Psoas muscle (tissue), 8 donors: Measurements from ENCODE around the gene TRIM44. TPM values are rescaled to one million over a fixed set of nuclear protein-coding genes. Genes with fewer than 3 reads are reported as not detected.
A peak's percentile ranks its signal among the peaks of the same experiment; 100 is the strongest.

Experiments
- ATAC-seq, 4 donors: fragments of 200-7000 bp; cut with Tn5 transposase; one replicate each; pipeline ENCODE4 v1.9.1; 2020; ENCODE audit warnings: moderate library complexity in 3 of 4, mild to moderate bottlenecking in 2 of 4
- DNase-seq, 2 donors: peaks; one replicate each; pipeline ENCODE4 v3.0.0-alpha.2; 2020
- H3K27ac ChIP-seq: fragments of 200-600 bp; one replicate; pipeline ENCODE4 v1.8.0; 2022
- H3K27me3 ChIP-seq, 3 donors: fragments of 200-600 bp in 1 of 3; one replicate each; pipeline versions ENCODE4 v1.6.1 to v1.8.0; 2013 to 2022; ENCODE audit warnings: low read length in 2 of 3, mild to moderate bottlenecking in 2 of 3, moderate library complexity in 1 of 3; ENCODE audit not compliant: insufficient read depth in 3 of 3
- H3K36me3 ChIP-seq, 2 donors: fragments of 200-600 bp in 1 of 2; one replicate each; pipeline versions ENCODE4 v1.6.1 to v1.8.0; 2013 to 2022; ENCODE audit warnings: low read depth in 1 of 2, mild to moderate bottlenecking in 1 of 2, moderate library complexity in 1 of 2; ENCODE audit not compliant: insufficient read depth in 1 of 2
- H3K4me1 ChIP-seq: fragments of 200-600 bp; one replicate; pipeline ENCODE4 v1.8.0; 2022
- H3K4me3 ChIP-seq: fragments of 200-600 bp; one replicate; pipeline ENCODE4 v1.8.0; 2022; ENCODE audit warnings: mild to moderate bottlenecking
- H3K9me3 ChIP-seq: fragments of 200-600 bp; one replicate; pipeline ENCODE4 v1.8.0; 2022
- WGBS, 3 donors: extraction: QIAGEN DNeasy Blood & Tissue Kit; methylation state at CpG; one replicate each; pipeline versions ENCODE4 v1.1.6 to v1.1.7; 2013; 5-methylcytosine and 5-hydroxymethylcytosine counted together
- intact Hi-C, 2 donors: fragments of 100-400 bp; cut with DNase I; formaldehyde crosslinking; loops; one replicate each; pipeline versions ENCODE4 v1.11.0 to v1.14.2; 2022
- polyA plus RNA-seq, 3 donors: library from polyadenylated mRNA; stranded (reverse); fragments of 200-250 nt; gene quantifications; one replicate each; pipeline ENCODE4 v1.2.3, GENCODE V29; 2013
- total RNA-seq, 4 donors: library from RNA; stranded (reverse); fragmentation: NEBNext Ultra II Directional in 2 of 4; extraction: Animal tissue kit (Norgen Biotek cat#: 25700) in 2 of 4; gene quantifications; one replicate each; pipeline versions ENCODE4 v1.2.1 to v1.2.4, GENCODE V29; 2021 to 2023
- TF ChIP-seq, protein P1 (sequence below): fragments of 200-600 bp; IDR thresholded peaks from one replicate; pipeline ENCODE4 v1.8.0; 2022; ENCODE audit warnings: antibody characterized with exemption
- donor health status: healthy with polysubstance abuse.
- donor health status: DM: no; HTN: no; CAD: no; lungs with moderate emphysema.
- donor health status: Bipolar disorder and iron deficiency.
- donor health status: healthy.
- donor health status: DM: yes; HTN: yes; CAD: no.
- donor health status: DM: no; HTN: no; CAD: no.
- donor health status: DM: no; HTN: no; CAD: no.
- donor health status: DM: yes; HTN: yes; CAD: no.

The TRIM44 gene
- total and polyA plus RNA-seq, 7 donors: 6.8 to 46.8 (median 34.0) TPM

DNA sequence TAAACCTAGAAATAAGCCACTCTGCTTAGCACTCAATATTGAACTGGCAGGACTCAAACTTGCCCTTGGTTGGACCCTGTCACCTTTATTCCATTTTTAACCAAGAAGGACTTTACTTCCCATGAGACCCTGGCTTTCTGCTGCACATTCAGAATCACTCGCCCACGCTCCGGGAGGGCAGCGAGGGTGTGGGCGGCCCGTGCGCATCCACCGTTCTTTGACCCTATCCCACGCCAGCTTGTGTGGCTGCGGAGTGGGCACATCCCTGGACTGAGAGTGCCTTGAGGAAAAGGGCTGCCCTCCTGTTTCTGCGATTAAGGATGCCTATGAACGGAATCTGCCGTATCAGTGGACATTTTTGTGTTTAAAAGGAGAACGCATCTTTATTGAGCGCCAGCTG, 39.6 kb downstream of the TRIM44 start:
- DNase-seq (peak in 1 of 2 donors; percentile 32), ATAC-seq (no peak)
- Histone ChIP-seq H3K4me1 (no peaks in the 10 kb centered on the region), H3K27me3 (no peaks in the 10 kb centered on the region), H3K9me3 (no peaks in the 10 kb centered on the region), H3K27ac (no peak overlapping the region), H3K4me3 (no peak overlapping the region), H3K36me3 (no peaks in the 10 kb centered on the region)
- 99 to 100% (median 99%) methylated on average over 15 of the region's 15 CpGs for WGBS, 3 donors
- TF ChIP-seq, protein P1, sequence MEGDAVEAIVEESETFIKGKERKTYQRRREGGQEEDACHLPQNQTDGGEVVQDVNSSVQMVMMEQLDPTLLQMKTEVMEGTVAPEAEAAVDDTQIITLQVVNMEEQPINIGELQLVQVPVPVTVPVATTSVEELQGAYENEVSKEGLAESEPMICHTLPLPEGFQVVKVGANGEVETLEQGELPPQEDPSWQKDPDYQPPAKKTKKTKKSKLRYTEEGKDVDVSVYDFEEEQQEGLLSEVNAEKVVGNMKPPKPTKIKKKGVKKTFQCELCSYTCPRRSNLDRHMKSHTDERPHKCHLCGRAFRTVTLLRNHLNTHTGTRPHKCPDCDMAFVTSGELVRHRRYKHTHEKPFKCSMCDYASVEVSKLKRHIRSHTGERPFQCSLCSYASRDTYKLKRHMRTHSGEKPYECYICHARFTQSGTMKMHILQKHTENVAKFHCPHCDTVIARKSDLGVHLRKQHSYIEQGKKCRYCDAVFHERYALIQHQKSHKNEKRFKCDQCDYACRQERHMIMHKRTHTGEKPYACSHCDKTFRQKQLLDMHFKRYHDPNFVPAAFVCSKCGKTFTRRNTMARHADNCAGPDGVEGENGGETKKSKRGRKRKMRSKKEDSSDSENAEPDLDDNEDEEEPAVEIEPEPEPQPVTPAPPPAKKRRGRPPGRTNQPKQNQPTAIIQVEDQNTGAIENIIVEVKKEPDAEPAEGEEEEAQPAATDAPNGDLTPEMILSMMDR: no peak
- intact Hi-C loops: no loop called here

DNA sequence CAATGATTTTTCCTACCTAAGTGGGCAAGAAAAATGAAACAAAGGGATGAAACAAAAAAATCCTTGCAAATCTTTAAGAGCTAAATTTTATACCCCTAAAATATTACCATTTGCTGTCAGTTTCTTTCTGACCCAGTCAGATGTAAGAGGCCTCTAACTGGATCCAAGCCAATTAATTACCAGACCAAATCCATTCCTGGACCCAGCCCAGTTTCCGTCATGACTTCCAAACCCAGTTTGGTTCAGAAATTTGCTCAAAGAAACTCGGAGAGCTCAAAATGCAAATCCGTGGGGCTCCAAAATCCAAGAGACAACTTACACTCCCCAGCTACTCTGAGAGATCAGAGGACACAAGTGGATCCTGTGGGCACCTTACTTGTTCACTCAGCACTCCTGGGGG, 46.8 kb downstream of the TRIM44 start:
- ATAC-seq (no peak), DNase-seq (no peak)
- Histone ChIP-seq H3K36me3 (no peaks in the 10 kb centered on the region), H3K27me3 (no peaks in the 10 kb centered on the region), H3K4me1 (no peaks in the 10 kb centered on the region), H3K9me3 (no peaks in the 10 kb centered on the region), H3K4me3 (no peak overlapping the region), H3K27ac (no peak overlapping the region)
- 41 to 59% (median 51%) methylated on average over 3 of the region's 3 CpGs for whole genome bisulfite sequencing, 3 donors
- TF ChIP-seq, protein P1: no peak
- intact Hi-C loops: no loop called here

DNA sequence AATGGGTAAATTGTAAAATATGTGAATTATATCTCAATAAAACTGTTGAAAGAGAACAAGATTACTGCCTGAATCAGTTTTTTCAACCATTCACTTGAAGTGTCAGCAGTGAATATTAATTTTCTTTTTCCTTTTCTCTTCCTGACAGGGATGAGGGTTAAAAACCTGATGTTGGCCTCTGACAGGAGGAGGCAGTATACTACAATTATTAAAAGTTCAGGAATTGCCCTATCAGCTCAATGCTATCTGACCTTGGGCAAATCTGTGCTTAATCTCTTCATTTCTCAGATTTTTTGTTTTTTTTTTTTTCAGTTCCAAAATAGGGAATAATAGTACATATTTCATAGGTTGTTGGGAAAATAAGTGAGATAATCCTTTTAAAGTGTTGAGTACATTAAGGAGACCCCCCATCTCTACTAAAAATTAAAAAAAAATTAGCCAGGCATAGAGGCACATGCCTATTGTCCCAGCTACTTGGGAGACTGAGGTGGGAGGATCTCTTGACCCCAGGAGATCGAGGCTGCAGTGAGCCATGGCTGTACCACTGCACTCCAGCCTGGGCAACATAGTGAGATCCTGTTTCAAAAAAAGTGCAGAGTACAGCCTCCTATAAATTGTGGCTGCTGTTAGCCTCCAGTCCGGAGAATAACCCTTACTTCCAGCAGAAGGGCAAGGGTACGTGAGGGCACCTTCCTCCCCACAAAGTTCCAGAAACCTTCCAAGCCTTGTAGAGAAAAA, 48.8 kb downstream of the TRIM44 start:
- H3K4me3 ChIP-seq: no peak overlapping the region
- 81 to 93% (median 85%) methylated on average over 3 of the region's 3 CpGs for WGBS, 3 donors
- no peaks in the 10 kb centered on the region for H3K27me3 ChIP-seq
- DNase-seq (no peak), ATAC-seq (no peak)
- H3K27ac ChIP-seq: no peak overlapping the region
- intact Hi-C loops: no loop called here
- no peaks in the 10 kb centered on the region for H3K9me3 ChIP-seq
- H3K4me1 ChIP-seq: no peaks in the 10 kb centered on the region
- H3K36me3 ChIP-seq: no peaks in the 10 kb centered on the region
- TF ChIP-seq, protein P1: no peak

- Histone ChIP-seq H3K27me3 (no peaks in the 10 kb centered on the region), H3K4me1 (no peaks in the 10 kb centered on the region), H3K9me3 (no peaks in the 10 kb centered on the region), H3K4me3 (no peak overlapping the region), H3K36me3 (no peaks in the 10 kb centered on the region), H3K27ac (no peak overlapping the region)
- intact Hi-C loops: no loop called here
- TF ChIP-seq, protein P1: no peak
- DNase-seq (no peak), ATAC-seq (no peak)
Observed at GRCh38 chr11:35711924-35712323, 49.3 kb downstream of the TRIM44 start.

GRCh38 chr11:35712533-35712932, 50.0 kb downstream of the TRIM44 start:
- intact Hi-C loops: no loop called here
- TF ChIP-seq, protein P1: no peak
- Histone ChIP-seq H3K27ac (no peak overlapping the region), H3K4me1 (no peaks in the 10 kb centered on the region), H3K9me3 (no peaks in the 10 kb centered on the region), H3K27me3 (no peaks in the 10 kb centered on the region), H3K36me3 (no peaks in the 10 kb centered on the region), H3K4me3 (no peak overlapping the region)
- DNase-seq: no peak
- no peak for ATAC-seq
- WGBS, 3 donors: 63 to 88% (median 82%) methylated on average over 3 of the region's 3 CpGs
